ENCODE measurements around the gene HOXB1. TPM values are rescaled to one million over a fixed set of nuclear protein-coding genes. Genes with fewer than 3 reads are reported as not detected.

Gene HOXB1
- polyA plus RNA-seq, 1 donor (not counting 4 experiments of a cell fraction or from before 2014, with no cell fraction given) = not detected

DNA sequence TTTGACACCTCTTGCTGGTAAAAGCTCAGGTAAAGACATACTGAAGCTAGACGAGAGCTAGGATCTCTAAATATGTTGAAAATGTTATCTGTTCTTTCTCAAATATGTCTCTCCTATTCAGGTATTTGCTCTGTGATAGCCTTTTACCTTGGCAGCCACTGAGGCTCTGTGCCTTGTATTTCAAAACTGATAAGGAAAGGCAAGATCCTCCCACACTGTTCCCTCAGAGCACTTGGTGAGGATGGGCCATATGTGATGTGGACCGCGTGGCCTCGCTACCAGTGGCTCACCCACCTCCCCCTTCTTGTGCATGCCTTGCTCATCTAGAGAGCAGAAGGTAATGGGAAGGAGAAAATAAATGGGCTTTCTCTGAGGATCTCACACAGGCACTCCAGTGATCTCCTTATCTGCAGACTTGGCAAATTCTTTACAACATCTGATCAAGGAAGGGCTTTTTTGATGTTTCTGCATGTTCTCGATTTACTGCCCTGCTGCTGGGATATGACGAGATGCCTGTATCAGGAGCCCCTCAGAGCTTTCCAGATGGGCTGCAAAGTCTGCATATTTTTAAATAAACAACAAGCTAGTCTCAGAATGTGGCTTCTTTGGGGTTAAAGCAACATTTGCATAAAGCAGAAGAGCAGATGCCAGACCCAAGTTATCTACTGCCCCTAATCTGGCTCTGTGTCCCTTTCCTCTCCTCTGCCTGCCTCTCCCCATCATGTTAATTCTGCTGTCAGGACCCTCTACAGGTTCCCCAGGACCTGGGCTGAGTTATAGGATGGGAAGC, 16.9 kb downstream of the HOXB1 start:
- H2AFZ ChIP-seq (ENCODE audit: control insufficient read depth, low read length) = no peak overlapping the region
- no peaks in the 10 kb centered on the region for H3K9me1 ChIP-seq (ENCODE audit: control insufficient read depth, extremely low read depth, insufficient read depth, low read length)
- TF ChIP-seq, protein P1, sequence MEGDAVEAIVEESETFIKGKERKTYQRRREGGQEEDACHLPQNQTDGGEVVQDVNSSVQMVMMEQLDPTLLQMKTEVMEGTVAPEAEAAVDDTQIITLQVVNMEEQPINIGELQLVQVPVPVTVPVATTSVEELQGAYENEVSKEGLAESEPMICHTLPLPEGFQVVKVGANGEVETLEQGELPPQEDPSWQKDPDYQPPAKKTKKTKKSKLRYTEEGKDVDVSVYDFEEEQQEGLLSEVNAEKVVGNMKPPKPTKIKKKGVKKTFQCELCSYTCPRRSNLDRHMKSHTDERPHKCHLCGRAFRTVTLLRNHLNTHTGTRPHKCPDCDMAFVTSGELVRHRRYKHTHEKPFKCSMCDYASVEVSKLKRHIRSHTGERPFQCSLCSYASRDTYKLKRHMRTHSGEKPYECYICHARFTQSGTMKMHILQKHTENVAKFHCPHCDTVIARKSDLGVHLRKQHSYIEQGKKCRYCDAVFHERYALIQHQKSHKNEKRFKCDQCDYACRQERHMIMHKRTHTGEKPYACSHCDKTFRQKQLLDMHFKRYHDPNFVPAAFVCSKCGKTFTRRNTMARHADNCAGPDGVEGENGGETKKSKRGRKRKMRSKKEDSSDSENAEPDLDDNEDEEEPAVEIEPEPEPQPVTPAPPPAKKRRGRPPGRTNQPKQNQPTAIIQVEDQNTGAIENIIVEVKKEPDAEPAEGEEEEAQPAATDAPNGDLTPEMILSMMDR (optimal IDR thresholded peaks at IDR 0.05 in 1 of 3, IDR thresholded peaks at IDR 0.05 in 1 of 3, conservative IDR thresholded peaks at IDR 0.05 in 1 of 3; ENCODE audit: extremely low read depth in 1 of 3, insufficient read depth in 2 of 3, low read length in 3 of 3) = no peak
- TF ChIP-seq EZH2 (IDR thresholded peaks at IDR 0.05; ENCODE audit: low read length) = no peak
- H3K4me3 ChIP-seq (ENCODE audit: control insufficient read depth in 2 of 3, extremely low read depth in 1 of 3, insufficient read depth in 2 of 3, low read depth in 1 of 3, low read length in 3 of 3) = no peak overlapping the region
- H4K20me1 ChIP-seq (ENCODE audit: control insufficient read depth, extremely low read depth, insufficient read depth, low read length) = no peaks in the 10 kb centered on the region
- no peaks in the 10 kb centered on the region for H3K36me3 ChIP-seq (ENCODE audit: control insufficient read depth in 2 of 2, extremely low read depth in 1 of 2, insufficient read depth in 2 of 2, low read length in 2 of 2)
- no peak for FAIRE-seq
- H3K27me3 ChIP-seq (ENCODE audit: control insufficient read depth, extremely low read depth, insufficient read depth, low read length) = peaks cover 38% of the 10 kb centered on the region
- H3K9me3 ChIP-seq (ENCODE audit: control insufficient read depth, low read depth, low read length) = no peaks in the 10 kb centered on the region
- H3K4me2 ChIP-seq (ENCODE audit: control insufficient read depth, extremely low read depth, insufficient read depth, low read depth, low read length) = no peak overlapping the region
- H3K79me2 ChIP-seq (ENCODE audit: control insufficient read depth, insufficient read depth, low read length) = no peaks in the 10 kb centered on the region
- DNase-seq (ENCODE audit: low read depth, low spot score) = no peak
- H3K27ac ChIP-seq (ENCODE audit: control insufficient read depth, insufficient read depth, low read length) = no peak overlapping the region
- dilution Hi-C loops (cut with MboI; ENCODE audit: extremely low pct_ligation_motif_present, low sequenced_read_pairs) = no loop called here
- no peaks in the 10 kb centered on the region for H3K4me1 ChIP-seq (ENCODE audit: control insufficient read depth, extremely low read depth, insufficient read depth, low read length)
- no peak overlapping the region for H3K9ac ChIP-seq (ENCODE audit: control insufficient read depth, extremely low read depth, insufficient read depth, low read length)

DNA sequence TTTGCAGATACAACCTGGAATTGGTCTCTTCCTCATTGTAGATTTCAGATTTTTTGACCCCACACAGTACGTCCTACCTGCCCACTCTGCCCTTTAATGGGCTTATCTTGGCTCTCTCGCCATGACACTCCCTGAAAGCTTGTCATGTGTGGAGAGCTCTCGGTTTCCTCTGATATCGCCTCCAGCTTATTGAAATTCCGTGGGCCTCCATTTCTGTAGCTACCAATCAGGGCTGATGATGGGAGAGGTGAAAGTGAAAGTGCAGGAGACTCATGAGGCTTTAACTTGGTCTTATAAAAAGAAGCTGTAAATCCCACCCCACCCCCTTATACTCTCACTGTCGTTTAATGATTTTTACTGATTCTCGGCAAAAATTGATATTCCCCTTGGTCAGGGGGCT, 17.7 kb downstream of the HOXB1 start:
- no peak overlapping the region for H3K27ac ChIP-seq (ENCODE audit: control insufficient read depth, insufficient read depth, low read length)
- peaks cover 38% of the 10 kb centered on the region for H3K27me3 ChIP-seq (ENCODE audit: control insufficient read depth, extremely low read depth, insufficient read depth, low read length)
- no peak for FAIRE-seq
- H3K9me3 ChIP-seq (ENCODE audit: control insufficient read depth, low read depth, low read length) = no peaks in the 10 kb centered on the region
- no peak overlapping the region for H3K4me2 ChIP-seq (ENCODE audit: control insufficient read depth, extremely low read depth, insufficient read depth, low read depth, low read length)
- TF ChIP-seq EZH2 (IDR thresholded peaks at IDR 0.05; ENCODE audit: low read length) = no peak
- TF ChIP-seq, protein P1 (optimal IDR thresholded peaks at IDR 0.05 in 1 of 3, IDR thresholded peaks at IDR 0.05 in 1 of 3, conservative IDR thresholded peaks at IDR 0.05 in 1 of 3; ENCODE audit: extremely low read depth in 1 of 3, insufficient read depth in 2 of 3, low read length in 3 of 3) = no peak
- no peaks in the 10 kb centered on the region for H3K36me3 ChIP-seq (ENCODE audit: control insufficient read depth in 2 of 2, extremely low read depth in 1 of 2, insufficient read depth in 2 of 2, low read length in 2 of 2)
- H3K79me2 ChIP-seq (ENCODE audit: control insufficient read depth, insufficient read depth, low read length) = no peaks in the 10 kb centered on the region
- H3K4me1 ChIP-seq (ENCODE audit: control insufficient read depth, extremely low read depth, insufficient read depth, low read length) = no peaks in the 10 kb centered on the region
- DNase-seq (ENCODE audit: low read depth, low spot score) = no peak
- no peak overlapping the region for H3K9ac ChIP-seq (ENCODE audit: control insufficient read depth, extremely low read depth, insufficient read depth, low read length)
- no peaks in the 10 kb centered on the region for H4K20me1 ChIP-seq (ENCODE audit: control insufficient read depth, extremely low read depth, insufficient read depth, low read length)
- H3K4me3 ChIP-seq (ENCODE audit: control insufficient read depth in 2 of 3, extremely low read depth in 1 of 3, insufficient read depth in 2 of 3, low read depth in 1 of 3, low read length in 3 of 3) = no peak overlapping the region
- no peak overlapping the region for H2AFZ ChIP-seq (ENCODE audit: control insufficient read depth, low read length)
- no peaks in the 10 kb centered on the region for H3K9me1 ChIP-seq (ENCODE audit: control insufficient read depth, extremely low read depth, insufficient read depth, low read length)
- dilution Hi-C loops (cut with MboI; ENCODE audit: extremely low pct_ligation_motif_present, low sequenced_read_pairs) = no loop called here

All from keratinocyte (primary cell).